Measurements from ENCODE around the gene ST6GAL1. TPM values are rescaled to one million over a fixed set of nuclear protein-coding genes. Genes with fewer than 3 reads are reported as not detected.

ST6GAL1 gene
- polyA plus RNA-seq, 1 of the 3 experiments (the other 2 are of a cell fraction): 3.9 TPM

- no peaks in the 10 kb centered on the region for H3K9me3 ChIP-seq
- H3K4me3 ChIP-seq (ENCODE audit: low read depth in 2 of 2, low read length in 1 of 2): no peak overlapping the region
- H4K20me1 ChIP-seq (ENCODE audit: insufficient read depth): no peaks in the 10 kb centered on the region
- H3K27ac ChIP-seq (ENCODE audit: low read depth in 2 of 2, low read length in 1 of 2): no peak overlapping the region
- no peak for TF ChIP-seq IRF3 (IDR thresholded peaks at IDR 0.05; ENCODE audit: low read depth, low read length)
- TF ChIP-seq NRF1 (IDR thresholded peaks at IDR 0.05; ENCODE audit: low read depth, low read length): no peak
- no peak for TF ChIP-seq GATA2 (CRISPR knock-in tag; IDR thresholded peaks at IDR 0.05)
- TF ChIP-seq CHD2 (IDR thresholded peaks at IDR 0.05; ENCODE audit: low read length, partially characterized antibody): no peak
- no peak for TF ChIP-seq ZBTB33 (IDR thresholded peaks at IDR 0.05; ENCODE audit: borderline replicate concordance, low read depth)
- no peak for TF ChIP-seq JUND (IDR thresholded peaks at IDR 0.05)
- TF ChIP-seq GABPA (IDR thresholded peaks at IDR 0.05; ENCODE audit: low read depth): no peak
- no peak for TF ChIP-seq FOXM1 (IDR thresholded peaks at IDR 0.05; ENCODE audit: low read depth)
- TF ChIP-seq FOSL2 (IDR thresholded peaks at IDR 0.05; ENCODE audit: borderline replicate concordance, low read depth): no peak
- TF ChIP-seq RAD21 (IDR thresholded peaks at IDR 0.05; ENCODE audit: low read length): peak; percentile 17; the same call in 1 of the 2 replicates
- no peak for TF ChIP-seq MAX (IDR thresholded peaks at IDR 0.05; ENCODE audit: low read depth)
- no peak for TF ChIP-seq TEAD4 (IDR thresholded peaks at IDR 0.05; ENCODE audit: borderline replicate concordance, insufficient read depth)
- no peak for TF ChIP-seq YY1 (IDR thresholded peaks at IDR 0.05; ENCODE audit: low read depth)
- TF ChIP-seq CTCF (IDR thresholded peaks at IDR 0.05): peak; percentile 17; the same call in 1 of the 2 replicates
- no peak overlapping the region for H3K4me2 ChIP-seq
- H2AFZ ChIP-seq (ENCODE audit: low read depth): no peak overlapping the region
- WGBS (ENCODE audit: low lambda C conversion rate): 71% methylated on average over 5 of the region's 7 CpGs
- no peaks in the 10 kb centered on the region for H3K27me3 ChIP-seq (ENCODE audit: insufficient read depth)
- no peaks in the 10 kb centered on the region for H3K36me3 ChIP-seq (replicated peaks in 1 of 2; ENCODE audit: control insufficient read depth in 1 of 2, insufficient read depth in 2 of 2, low read length in 1 of 2)
- peaks cover 2 to 18% of the 10 kb centered on the region in 2 experiments; a peak in 2 of 4 replicates for H3K4me1 ChIP-seq (ENCODE audit: control insufficient read depth in 1 of 2, insufficient read depth in 2 of 2, low read depth in 1 of 2, low read length in 1 of 2)
- H3F3A ChIP-seq (replicated peaks; ENCODE audit: insufficient read depth): no peaks in the 10 kb centered on the region
- CTCF ChIA-PET: interaction anchor here (1.2 kb wide), 1 partner anchor 217 kb away, joined by 4 read pairs; no protein-coding TSS in a partner anchor
- H3K9me2 ChIP-seq: no peaks in the 10 kb centered on the region
- DNase-seq: peak; percentile 32
- POLR2A ChIA-PET: no interaction called here
- no peak overlapping the region for H3K9ac ChIP-seq
- H3K79me2 ChIP-seq (ENCODE audit: insufficient read depth): no peaks in the 10 kb centered on the region
These were observed 136.1 kb downstream of the ST6GAL1 start for GRCh38 chr3:187066228-187066995.

Data from SK-N-SH (cell line).